CD8-positive, alpha-beta memory T cell (primary cell): Measurements from ENCODE around the gene CPSF4L. TPM values are rescaled to one million over a fixed set of nuclear protein-coding genes. Genes with fewer than 3 reads are reported as not detected.

Experiments
- CTCF ChIA-PET: fragments of 350-600 bp; sonication (Branson Sonifier 250); formaldehyde crosslinking; loops from one replicate; lab custom pipeline; 2021; ENCODE audit warnings: antibody characterized with exemption; lab: Charles Lee
- POLR2A ChIA-PET: fragments of 350-600 bp; sonication (Branson Sonifier 250); formaldehyde crosslinking; loops from one replicate; lab custom pipeline; 2021; ENCODE audit warnings: antibody characterized with exemption; lab: Charles Lee
- DNase-seq, 5 donors: peaks; one replicate each; pipeline versions ENCODE4 v3.0.0 to v3.0.0-alpha.2; 2020 to 2022; ENCODE audit warnings: mixed read lengths in 1 of 5
- H3K27ac ChIP-seq: one replicate; pipeline ENCODE4 v1.7.0; 2013; ENCODE audit warnings: low read depth, mild to moderate bottlenecking, low read length, moderate library complexity
- H3K27me3 ChIP-seq: 2 replicates; pipeline ENCODE4 v1.7.0; 2013; ENCODE audit warnings: low read length, mild to moderate bottlenecking; ENCODE audit not compliant: insufficient read depth, poor library complexity, severe bottlenecking
- H3K36me3 ChIP-seq: 2 replicates; pipeline ENCODE4 v1.7.0; 2013; ENCODE audit warnings: mild to moderate bottlenecking, low read length, moderate library complexity; ENCODE audit not compliant: insufficient read depth
- H3K4me1 ChIP-seq: 2 replicates; pipeline ENCODE4 v1.7.0; 2013; ENCODE audit warnings: mild to moderate bottlenecking, low read length, moderate library complexity; ENCODE audit not compliant: insufficient read depth
- H3K4me3 ChIP-seq: 2 replicates; pipeline ENCODE4 v1.7.0; 2013; ENCODE audit warnings: mild to moderate bottlenecking, low read length
- H3K9me3 ChIP-seq: 2 replicates; pipeline ENCODE4 v1.7.0; 2013; ENCODE audit warnings: mild to moderate bottlenecking, low read length
- H3K27ac Mint-ChIP-seq, 8 donors: one replicate each; pipeline ENCODE4 v1.8.0; 2020 to 2021; ENCODE audit warnings: mixed read lengths in 8 of 8, mild to moderate bottlenecking in 6 of 8, inconsistent platforms in 3 of 8, moderate library complexity in 3 of 8
- H3K27me3 Mint-ChIP-seq, 2 donors: one replicate each; pipeline ENCODE4 v1.8.0; 2020 to 2021; ENCODE audit warnings: mixed read lengths in 2 of 2, mild to moderate bottlenecking in 1 of 2, moderate library complexity in 1 of 2
- H3K36me3 Mint-ChIP-seq, 3 donors: one replicate each; pipeline ENCODE4 v1.8.0; 2020 to 2021; ENCODE audit warnings: mixed read lengths in 3 of 3, inconsistent platforms in 1 of 3, mild to moderate bottlenecking in 1 of 3
- H3K4me1 Mint-ChIP-seq, 3 donors: one replicate each; pipeline ENCODE4 v1.8.0; 2020 to 2021; ENCODE audit warnings: mixed read lengths in 3 of 3, inconsistent platforms in 1 of 3, mild to moderate bottlenecking in 1 of 3
- H3K4me3 Mint-ChIP-seq, 7 donors: one replicate each; pipeline ENCODE4 v1.8.0; 2020 to 2021; ENCODE audit warnings: mixed read lengths in 7 of 7, mild to moderate bottlenecking in 6 of 7, moderate library complexity in 4 of 7, inconsistent platforms in 2 of 7
- H3K9me3 Mint-ChIP-seq, 5 donors: one replicate each; pipeline ENCODE4 v1.8.0; 2020 to 2022; ENCODE audit warnings: mixed read lengths in 5 of 5, mild to moderate bottlenecking in 3 of 5, moderate library complexity in 2 of 5, inconsistent platforms in 1 of 5
- polyA plus RNA-seq: library from polyadenylated mRNA; unstranded; fragments of 300-500 nt; fragmentation: Illumina TruSeq; gene quantifications from one replicate; pipeline ENCODE4 v1.2.3, GENCODE V29; 2021
- total RNA-seq, 2 experiments: library from RNA; stranded (reverse); gene quantifications; one replicate each; pipeline ENCODE4 v1.2.3, GENCODE V29; 2021

The CPSF4L gene
- total and polyA plus RNA-seq, 3 experiments from 2014 or later, result not detected

- H3K9me3 Mint-ChIP-seq, result no peaks in the 10 kb centered on the region
- H3K27me3 Mint-ChIP-seq, result no peaks in the 10 kb centered on the region
- Histone ChIP-seq H3K27ac (no peak overlapping the region), H3K27me3 (no peaks in the 10 kb centered on the region), H3K36me3 (peaks cover 9% of the 10 kb centered on the region), H3K4me1 (no peaks in the 10 kb centered on the region), H3K4me3 (no peak overlapping the region), H3K9me3 (no peaks in the 10 kb centered on the region)
- ChIA-PET CTCF (interaction anchor here (2.3 kb wide), 1 partner anchor 120 kb away, joined by 9 read pairs; no protein-coding TSS in a partner anchor), POLR2A (interaction anchor here (0.6 kb wide), 1 partner anchor 58 kb away, joined by 7 read pairs; no protein-coding TSS in a partner anchor)
- H3K36me3 Mint-ChIP-seq, result peaks cover 0 to 37% (median 16%) of the 10 kb centered on the region in 3 donors
- H3K4me3 Mint-ChIP-seq, result no peak overlapping the region
- H3K4me1 Mint-ChIP-seq, result no peaks in the 10 kb centered on the region
- DNase-seq, result no peak
- H3K27ac Mint-ChIP-seq, result peak overlapping the region in 2 of 8 donors; percentile 24 to 38
These were observed 12.0 kb downstream of the CPSF4L start for GRCh38 chr17:73249700-73250099.

GRCh38 chr17:73248532-73248931 is 13.1 kb downstream of the CPSF4L start:
- Mint-ChIP-seq H3K4me3 (no peak overlapping the region), H3K27me3 (no peaks in the 10 kb centered on the region), H3K27ac (no peak overlapping the region), H3K9me3 (no peaks in the 10 kb centered on the region), H3K4me1 (no peaks in the 10 kb centered on the region), H3K36me3 (peaks cover 0 to 44% (median 16%) of the 10 kb centered on the region in 3 donors)
- no peaks in the 10 kb centered on the region for H3K27me3 ChIP-seq
- ChIA-PET CTCF (interaction anchor here (1.7 kb wide), 1 partner anchor 57 kb away, joined by 3 read pairs; no protein-coding TSS in a partner anchor), POLR2A (no interaction called here)
- DNase-seq, result no peak
- H3K4me3 ChIP-seq, result no peak overlapping the region
- no peaks in the 10 kb centered on the region for H3K9me3 ChIP-seq
- no peak overlapping the region for H3K27ac ChIP-seq
- no peaks in the 10 kb centered on the region for H3K4me1 ChIP-seq
- peaks cover 9% of the 10 kb centered on the region for H3K36me3 ChIP-seq

DNA sequence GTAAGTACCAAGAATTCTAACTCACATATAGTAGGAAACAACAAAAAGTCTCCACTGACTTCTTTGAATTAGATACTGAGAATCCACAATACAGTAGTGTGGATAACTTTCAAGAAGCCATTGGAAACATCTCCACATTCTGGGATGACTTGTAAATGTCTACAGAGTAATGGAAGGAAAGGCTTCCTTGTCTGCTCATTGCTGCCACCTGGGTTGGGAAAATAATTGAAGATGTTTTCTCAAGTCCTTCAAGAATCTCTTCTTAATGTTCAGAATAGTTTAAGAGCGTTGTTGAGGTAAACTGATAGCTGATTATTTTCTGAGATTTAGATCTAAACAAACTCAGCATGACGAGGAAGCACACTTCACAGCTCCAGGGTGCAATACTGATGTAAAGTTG is 14.0 kb downstream of the CPSF4L start:
- Histone ChIP-seq H3K27me3 (no peaks in the 10 kb centered on the region), H3K4me1 (no peaks in the 10 kb centered on the region), H3K36me3 (peaks cover 9% of the 10 kb centered on the region), H3K9me3 (no peaks in the 10 kb centered on the region), H3K27ac (no peak overlapping the region), H3K4me3 (no peak overlapping the region)
- Mint-ChIP-seq H3K36me3 (peaks cover 0 to 47% (median 16%) of the 10 kb centered on the region in 3 donors), H3K9me3 (no peaks in the 10 kb centered on the region), H3K27ac (peak overlapping the region in 1 of 8 donors; percentile 52), H3K4me1 (no peaks in the 10 kb centered on the region), H3K4me3 (no peak overlapping the region), H3K27me3 (no peaks in the 10 kb centered on the region)
- CTCF ChIA-PET, result interaction anchor here (0.7 to 1.7 kb wide), 2 partner anchors 56 to 122 kb away, joined by 3 read pairs; no protein-coding TSS in a partner anchor
- no peak for DNase-seq
- POLR2A ChIA-PET, result no interaction called here

GRCh38 chr17:73240561-73240960 is 21.1 kb downstream of the CPSF4L start:
- DNase-seq, result no peak
- Mint-ChIP-seq H3K9me3 (no peaks in the 10 kb centered on the region), H3K4me3 (no peak overlapping the region), H3K27ac (peak overlapping the region in 3 of 8 donors; percentile 6 to 43 (median 36)), H3K4me1 (peaks cover 39 to 56% (median 51%) of the 10 kb centered on the region in 3 donors), H3K27me3 (no peaks in the 10 kb centered on the region), H3K36me3 (peaks cover 1 to 54% (median 7%) of the 10 kb centered on the region in 3 donors)
- peaks cover 23% of the 10 kb centered on the region for H3K4me1 ChIP-seq
- peaks cover 9% of the 10 kb centered on the region for H3K36me3 ChIP-seq
- no peaks in the 10 kb centered on the region for H3K9me3 ChIP-seq
- H3K4me3 ChIP-seq, result no peak overlapping the region
- ChIA-PET POLR2A (no interaction called here), CTCF (interaction anchor here (1.2 kb wide), 1 partner anchor 49 kb away, joined by 3 read pairs; no protein-coding TSS in a partner anchor)
- no peak overlapping the region for H3K27ac ChIP-seq
- no peaks in the 10 kb centered on the region for H3K27me3 ChIP-seq

DNA sequence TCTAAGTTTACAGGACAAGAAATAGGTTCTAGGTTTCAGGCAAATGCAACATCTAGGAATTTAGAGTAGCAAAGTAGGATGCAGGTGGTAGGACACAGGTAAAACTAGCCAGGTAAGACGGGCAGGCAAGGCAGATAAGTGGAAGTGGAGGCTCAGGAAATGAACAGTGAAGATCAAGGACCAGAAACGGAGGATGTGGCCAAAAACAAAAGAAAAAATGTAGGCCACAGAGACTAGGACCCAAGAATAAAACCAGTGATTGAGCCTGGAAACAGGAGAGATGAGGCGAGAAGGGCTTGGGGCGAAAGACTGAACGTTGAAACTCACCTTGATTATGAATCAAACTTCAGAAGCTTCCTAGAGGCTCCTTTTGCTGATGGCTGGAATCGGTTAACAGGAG is 24.0 kb downstream of the CPSF4L start:
- peak overlapping the region; percentile 51 to 85 (median 70) for H3K27ac Mint-ChIP-seq
- H3K4me3 ChIP-seq, result no peak overlapping the region
- POLR2A ChIA-PET, result no interaction called here
- H3K4me1 ChIP-seq, result peaks cover 34% of the 10 kb centered on the region
- no peaks in the 10 kb centered on the region for H3K27me3 Mint-ChIP-seq
- no peaks in the 10 kb centered on the region for H3K27me3 ChIP-seq
- peak overlapping the region in 6 of 7 donors; percentile 26 to 60 (median 44) for H3K4me3 Mint-ChIP-seq
- H3K4me1 Mint-ChIP-seq, result peaks cover 49 to 82% (median 68%) of the 10 kb centered on the region in 3 donors
- peaks cover 4 to 48% (median 6%) of the 10 kb centered on the region in 3 donors for H3K36me3 Mint-ChIP-seq
- peak in 1 of 5 donors; percentile 17 for DNase-seq
- no peak overlapping the region for H3K27ac ChIP-seq
- no peaks in the 10 kb centered on the region for H3K36me3 ChIP-seq
- no peaks in the 10 kb centered on the region for H3K9me3 Mint-ChIP-seq
- no peaks in the 10 kb centered on the region for H3K9me3 ChIP-seq
- CTCF ChIA-PET, result interaction anchor here (2.3 kb wide), 1 partner anchor 18 kb away, joined by 6 read pairs; no protein-coding TSS in a partner anchor

DNA sequence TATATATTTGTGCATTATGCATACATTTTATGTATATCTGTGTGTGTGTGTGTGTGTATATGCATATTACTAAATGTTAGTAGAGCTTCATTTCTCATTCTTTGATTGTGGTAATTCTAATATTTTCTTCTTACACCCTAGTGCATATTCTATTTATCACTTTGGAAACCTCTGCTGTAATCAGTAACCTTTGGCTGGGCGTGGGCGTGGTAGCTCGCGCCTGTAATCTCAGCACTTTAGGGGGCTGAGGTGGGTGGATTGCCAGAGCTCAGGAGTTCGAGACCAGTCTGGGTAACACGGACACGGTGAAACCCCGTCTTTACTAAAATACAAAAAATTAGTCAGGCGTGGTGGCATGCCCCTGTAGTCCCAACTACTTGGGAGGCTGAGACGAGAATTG is 26.9 kb downstream of the CPSF4L start:
- H3K36me3 ChIP-seq, result no peaks in the 10 kb centered on the region
- Mint-ChIP-seq H3K36me3 (peaks cover 4 to 35% (median 6%) of the 10 kb centered on the region in 3 donors), H3K27me3 (no peaks in the 10 kb centered on the region), H3K4me3 (peak overlapping the region in 2 of 7 donors; percentile 24 to 51), H3K4me1 (peaks cover 59 to 83% (median 74%) of the 10 kb centered on the region in 3 donors), H3K9me3 (no peaks in the 10 kb centered on the region), H3K27ac (no peak overlapping the region)
- CTCF ChIA-PET, result interaction anchor here (1.0 kb wide), 2 partner anchors 21 to 508 kb away, joined by 4 to 5 read pairs; no protein-coding TSS in a partner anchor
- H3K27ac ChIP-seq, result no peak overlapping the region
- no peaks in the 10 kb centered on the region for H3K9me3 ChIP-seq
- no peaks in the 10 kb centered on the region for H3K27me3 ChIP-seq
- POLR2A ChIA-PET, result no interaction called here
- no peak overlapping the region for H3K4me3 ChIP-seq
- H3K4me1 ChIP-seq, result peaks cover 53% of the 10 kb centered on the region
- no peak for DNase-seq

DNA sequence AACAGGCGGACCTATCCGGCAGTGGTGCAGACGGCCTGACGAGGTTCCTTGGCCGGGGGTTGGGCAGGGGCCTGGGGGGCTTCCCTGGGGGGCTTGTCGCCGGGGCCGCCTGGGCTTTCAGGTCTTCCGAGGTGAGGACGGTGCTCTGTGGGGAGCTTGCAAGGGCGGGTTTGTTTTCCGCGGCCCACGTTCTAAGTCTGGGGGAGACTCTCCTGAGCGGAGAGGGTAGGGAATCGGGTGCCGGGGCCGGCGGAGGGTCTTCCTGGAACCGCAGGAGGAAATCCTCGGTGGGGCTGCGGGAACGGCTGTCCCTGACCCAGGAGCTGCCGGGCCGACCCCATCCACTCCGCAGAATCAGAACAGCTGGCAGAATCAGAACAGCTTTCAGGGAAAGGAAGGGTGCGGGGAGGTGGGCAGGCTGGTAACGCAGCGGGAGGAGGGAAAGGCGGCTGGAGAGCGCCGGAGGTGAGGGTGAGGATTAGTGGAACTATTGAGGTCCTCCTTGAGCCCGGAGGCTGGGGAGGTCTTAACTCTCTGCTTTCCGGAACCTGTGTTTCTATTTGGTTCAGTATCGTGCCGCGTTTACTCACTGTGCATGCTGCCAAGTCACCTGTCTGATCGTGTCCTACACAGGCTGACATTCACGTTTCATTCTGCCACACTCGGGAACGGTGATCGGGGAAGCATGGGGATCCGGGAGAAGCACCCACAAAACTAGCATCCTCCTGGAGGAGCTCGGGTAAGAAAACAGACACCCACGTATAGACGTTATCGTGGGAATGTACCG is 28.9 kb downstream of the CPSF4L start:
- ChIA-PET POLR2A (interaction anchor here (0.7 to 2.0 kb wide), 7 partner anchors 12 to 506 kb away, joined by 3 to 14 read pairs (median 3); no protein-coding TSS in a partner anchor), CTCF (interaction anchor here (0.7 to 2.8 kb wide), 11 partner anchors 10 to 507 kb away, joined by 3 to 14 read pairs (median 5); partner anchors contain the start of genes CDC42EP4 and COG1)
- H3K9me3 Mint-ChIP-seq, result no peaks in the 10 kb centered on the region
- H3K27me3 Mint-ChIP-seq, result no peaks in the 10 kb centered on the region
- H3K4me1 ChIP-seq, result peaks cover 53% of the 10 kb centered on the region
- no peaks in the 10 kb centered on the region for H3K9me3 ChIP-seq
- peak overlapping the region; percentile 82 to 99 (median 97) for H3K27ac Mint-ChIP-seq
- peaks cover 61 to 83% (median 73%) of the 10 kb centered on the region in 3 donors for H3K4me1 Mint-ChIP-seq
- H3K36me3 Mint-ChIP-seq, result peaks cover 4 to 33% (median 6%) of the 10 kb centered on the region in 3 donors
- H3K27ac ChIP-seq, result peak overlapping the region; percentile 80
- no peaks in the 10 kb centered on the region for H3K27me3 ChIP-seq
- H3K4me3 Mint-ChIP-seq, result peak overlapping the region; percentile 95 to 97 (median 96)
- peak in 2 of 5 donors; percentile 6 to 52 for DNase-seq
- H3K4me3 ChIP-seq, result peak overlapping the region; percentile 87
- H3K36me3 ChIP-seq, result no peaks in the 10 kb centered on the region
